GM18519 (cell line): Measurements from ENCODE around the gene CYFIP2.
"Not testable (repeated sequence)": the region's sequence is repeated elsewhere in the genome, so short reads cannot be mapped to it uniquely, and the experiment has no call there.

Experiments used
- ATAC-seq: cut with Tn5 transposase; IDR thresholded peaks from one replicate; pipeline ENCODE4 v1.9.1; 2021; ENCODE audit warnings: mild to moderate bottlenecking, moderate library complexity; ENCODE audit not compliant: unreplicated experiment, low FRiP score

CYFIP2 gene

GRCh38 chr5:157384971-157385709, 119.2 kb downstream of the CYFIP2 start:
- ATAC-seq, result no peak

GRCh38 chr5:157387041-157387563, 121.2 kb downstream of the CYFIP2 start:
- no peak for ATAC-seq

- no peak for ATAC-seq
These were observed 121.8 kb downstream of the CYFIP2 start for GRCh38 chr5:157387683-157388093.

GRCh38 chr5:157388111-157388710, 122.3 kb downstream of the CYFIP2 start:
- no peak for ATAC-seq

- no peak for ATAC-seq
These were observed 123.2 kb downstream of the CYFIP2 start for GRCh38 chr5:157389103-157389502.

GRCh38 chr5:157390133-157390532, 124.2 kb downstream of the CYFIP2 start:
- ATAC-seq, result no peak

- ATAC-seq, result no peak
These were observed 124.8 kb downstream of the CYFIP2 start for GRCh38 chr5:157390551-157391297.

GRCh38 chr5:157398305-157398704, 132.4 kb downstream of the CYFIP2 start:
- ATAC-seq, result no peak

- no peak for ATAC-seq
These were observed 135.0 kb downstream of the CYFIP2 start for GRCh38 chr5:157400741-157401495.

- ATAC-seq, result no peak
These were observed 149.9 kb downstream of the CYFIP2 start for GRCh38 chr5:157415838-157416237.

GRCh38 chr5:157419521-157419920, 153.6 kb downstream of the CYFIP2 start:
- ATAC-seq, result not testable (repeated sequence)

- not testable (repeated sequence) for ATAC-seq
These were observed 164.0 kb downstream of the CYFIP2 start for GRCh38 chr5:157429920-157430319.

GRCh38 chr5:157431544-157432200, 165.7 kb downstream of the CYFIP2 start:
- ATAC-seq, result no peak

- no peak for ATAC-seq
These were observed 168.2 kb downstream of the CYFIP2 start for GRCh38 chr5:157434096-157434495.

- ATAC-seq, result no peak
These were observed 177.2 kb downstream of the CYFIP2 start for GRCh38 chr5:157443041-157443549.

- no peak for ATAC-seq
These were observed 178.3 kb downstream of the CYFIP2 start for GRCh38 chr5:157444224-157444623.
